Esophagus squamous epithelium (tissue), 4 donors: ENCODE results near the gene ANKRD31.
"Not testable (repeated sequence)": the region's sequence is repeated elsewhere in the genome, so short reads cannot be mapped to it uniquely, and the experiment has no call there.

Source experiments
- CTCF ChIP-seq, 6 experiments: fragments of 450-650 bp in 4 of 6; fragments of 200-600 bp in 2 of 6; sonication (generic) in 2 of 6; IDR thresholded peaks; one replicate each; pipeline ENCODE4 v1.5.1; 2016 to 2019; ENCODE audit warnings: antibody characterized with exemption in 6 of 6, mild to moderate bottlenecking in 4 of 6, moderate library complexity in 4 of 6
- POLR2A ChIP-seq, 4 donors: fragments of 450-650 bp; IDR thresholded peaks; one replicate each; pipeline ENCODE4 v1.6.1; 2017; ENCODE audit warnings: antibody characterized with exemption in 4 of 4, mild to moderate bottlenecking in 4 of 4, moderate library complexity in 3 of 4

GRCh38 chr5:75250452-75250851 lies 13.8 kb upstream of the ANKRD31 start:
- TF ChIP-seq CTCF, POLR2A (IDR thresholded peaks at IDR 0.05): not testable (repeated sequence)
